OCI-LY3 (cell line): ENCODE data around the gene MAN2A1.
"Not testable (repeated sequence)": the region's sequence is repeated elsewhere in the genome, so short reads cannot be mapped to it uniquely, and the experiment has no call there.

ENCODE experiments used
- H2AFZ ChIP-seq: fragments of 200-600, 300-600 bp; shearing (Covaris generic); 2 replicates; pipeline ENCODE4 v1.6.0; 2014; ENCODE audit warnings: antibody characterized with exemption, low read depth, low read length
- H3K27ac ChIP-seq: fragments of 200-600, 300-600 bp; sonication (generic); 2 replicates; pipeline ENCODE4 v1.5.1; 2014; ENCODE audit warnings: mild to moderate bottlenecking, low read length, moderate library complexity, mixed read lengths
- H3K27me3 ChIP-seq: fragments of 200-600, 300-600 bp; sonication (generic); 2 replicates; pipeline ENCODE4 v1.6.1; 2014; ENCODE audit warnings: low read depth, low read length, mixed read lengths
- H3K36me3 ChIP-seq: fragments of 200-600, 300-600 bp; sonication (generic); replicated peaks from 2 replicates; pipeline ENCODE3; 2014; ENCODE audit warnings: low read depth, low read length, mixed read lengths
- H3K4me1 ChIP-seq: fragments of 300-600, 200-600 bp; sonication (generic); 2 replicates; pipeline ENCODE4 v1.6.1; 2014; ENCODE audit warnings: low read length, mixed read lengths
- H3K4me2 ChIP-seq: fragments of 200-600, 300-600 bp; sonication (generic); 2 replicates; pipeline ENCODE4 v1.6.1; 2014; ENCODE audit warnings: low read length, mixed read lengths
- H3K4me3 ChIP-seq: fragments of 300-600, 200-600 bp; sonication (generic); 2 replicates; pipeline ENCODE4 v1.5.1; 2014; ENCODE audit warnings: antibody characterized with exemption, mild to moderate bottlenecking, low read length, moderate library complexity
- H3K79me2 ChIP-seq: fragments of 300-600, 200-600 bp; shearing (Covaris generic); 2 replicates; pipeline ENCODE4 v1.6.1; 2014; ENCODE audit warnings: mild to moderate bottlenecking, low read length, mixed read lengths
- H3K9ac ChIP-seq: fragments of 300-600, 200-600 bp; shearing (Covaris generic); 2 replicates; pipeline ENCODE4 v1.6.0; 2014; ENCODE audit warnings: mild to moderate bottlenecking, low read length, moderate library complexity
- H3K9me3 ChIP-seq: fragments of 200-600, 300-600 bp; shearing (Covaris generic); 2 replicates; pipeline ENCODE4 v1.6.1; 2014; ENCODE audit warnings: low read length, mixed read lengths; ENCODE audit not compliant: insufficient read depth
- H4K20me1 ChIP-seq: fragments of 200-600, 300-600 bp; sonication (generic); 2 replicates; pipeline ENCODE4 v1.6.1; 2016; ENCODE audit warnings: low read length, mixed read lengths; ENCODE audit not compliant: insufficient read depth
- CTCF ChIP-seq: fragments of 200-600, 300-600 bp; sonication (generic); IDR thresholded peaks from 2 replicates; pipeline ENCODE4 v1.5.1; 2014; ENCODE audit warnings: antibody characterized with exemption, low read length, low read depth
- EZH2phosphoT487 ChIP-seq: fragments of 200-600 bp; shearing (Covaris generic); IDR thresholded peaks from 2 replicates; pipeline ENCODE4 v1.6.1; 2018; ENCODE audit warnings: antibody characterized with exemption, mixed run types, low read depth

MAN2A1 gene

DNA sequence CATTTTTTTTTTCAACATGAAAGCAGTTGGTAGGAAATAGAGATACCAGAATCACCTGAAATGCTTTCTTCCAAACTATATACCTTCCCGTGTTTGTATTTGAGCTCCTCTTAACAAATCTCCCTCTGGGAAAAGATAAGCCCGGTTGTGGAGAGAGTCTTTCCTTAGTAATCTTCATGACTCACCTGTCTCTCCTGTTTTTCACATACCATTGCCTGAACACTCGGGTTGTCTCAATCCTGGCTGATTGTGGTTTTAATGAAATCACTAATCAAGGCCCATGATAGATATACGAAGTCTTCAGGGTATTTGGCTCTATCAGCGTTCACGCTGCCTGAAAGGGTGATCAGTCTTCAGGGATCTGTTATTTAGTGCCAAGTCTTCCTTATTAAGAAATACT is 136.7 kb downstream of the MAN2A1 start:
- no peak overlapping the region for H3K4me3 ChIP-seq
- peaks cover 21% of the 10 kb centered on the region for H3K36me3 ChIP-seq
- no peaks in the 10 kb centered on the region for H3K4me1 ChIP-seq
- no peaks in the 10 kb centered on the region for H3K27me3 ChIP-seq
- H3K27ac ChIP-seq, result no peak overlapping the region
- no peak overlapping the region for H3K4me2 ChIP-seq
- H3K79me2 ChIP-seq, result no peaks in the 10 kb centered on the region
- no peak overlapping the region for H3K9ac ChIP-seq
- TF ChIP-seq CTCF, result no peak
- TF ChIP-seq EZH2phosphoT487, result no peak
- no peaks in the 10 kb centered on the region for H3K9me3 ChIP-seq
- H2AFZ ChIP-seq, result no peak overlapping the region
- no peaks in the 10 kb centered on the region for H4K20me1 ChIP-seq

- H3K36me3 ChIP-seq, result peaks cover 21% of the 10 kb centered on the region
- no peak overlapping the region for H3K9ac ChIP-seq
- H3K4me1 ChIP-seq, result no peaks in the 10 kb centered on the region
Measured at GRCh38 chr5:109829331-109829730, 139.6 kb downstream of the MAN2A1 start.

DNA sequence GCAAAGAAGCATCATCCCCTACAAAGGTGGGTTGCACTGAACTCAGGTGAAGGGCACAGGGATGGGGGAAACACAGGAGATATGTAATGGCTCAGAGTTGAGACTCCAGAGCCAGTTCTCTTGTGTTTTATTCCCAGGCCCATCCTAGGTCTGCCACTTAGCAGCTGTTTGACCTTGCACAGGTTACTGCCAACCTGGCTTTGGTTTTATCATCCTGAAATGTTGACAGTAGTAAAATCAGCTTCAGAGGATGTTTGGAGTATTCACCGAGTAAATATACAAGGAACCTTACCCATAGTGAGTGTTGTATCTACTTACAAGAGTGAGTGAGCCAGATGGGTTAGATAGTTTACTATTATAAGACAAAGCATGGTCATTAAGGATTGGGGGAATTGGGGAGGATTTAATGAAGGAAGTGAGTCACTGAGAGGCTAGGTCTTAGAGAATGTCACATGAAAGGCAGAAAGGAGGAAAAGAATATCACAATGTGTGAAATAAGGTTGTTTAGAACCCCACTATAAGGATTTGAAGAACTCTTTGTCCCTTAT is 141.3 kb downstream of the MAN2A1 start:
- Histone ChIP-seq H3K9ac (no peak overlapping the region), H3K36me3 (peaks cover 18% of the 10 kb centered on the region), H2AFZ (no peak overlapping the region), H3K79me2 (no peaks in the 10 kb centered on the region), H3K4me1 (no peaks in the 10 kb centered on the region), H4K20me1 (no peaks in the 10 kb centered on the region), H3K9me3 (no peaks in the 10 kb centered on the region), H3K4me2 (no peak overlapping the region), H3K4me3 (no peak overlapping the region), H3K27me3 (no peaks in the 10 kb centered on the region), H3K27ac (no peak overlapping the region)
- TF ChIP-seq CTCF (no peak), EZH2phosphoT487 (no peak)

More at GRCh38 chr5:109829331-109829730, 139.6 kb downstream of the MAN2A1 start:
- Histone ChIP-seq H2AFZ (no peak overlapping the region), H3K27me3 (no peaks in the 10 kb centered on the region), H3K79me2 (no peaks in the 10 kb centered on the region), H3K4me2 (no peak overlapping the region), H4K20me1 (no peaks in the 10 kb centered on the region), H3K4me3 (no peak overlapping the region), H3K9me3 (no peaks in the 10 kb centered on the region), H3K27ac (no peak overlapping the region)
- TF ChIP-seq CTCF, result no peak
- TF ChIP-seq EZH2phosphoT487, result no peak

DNA sequence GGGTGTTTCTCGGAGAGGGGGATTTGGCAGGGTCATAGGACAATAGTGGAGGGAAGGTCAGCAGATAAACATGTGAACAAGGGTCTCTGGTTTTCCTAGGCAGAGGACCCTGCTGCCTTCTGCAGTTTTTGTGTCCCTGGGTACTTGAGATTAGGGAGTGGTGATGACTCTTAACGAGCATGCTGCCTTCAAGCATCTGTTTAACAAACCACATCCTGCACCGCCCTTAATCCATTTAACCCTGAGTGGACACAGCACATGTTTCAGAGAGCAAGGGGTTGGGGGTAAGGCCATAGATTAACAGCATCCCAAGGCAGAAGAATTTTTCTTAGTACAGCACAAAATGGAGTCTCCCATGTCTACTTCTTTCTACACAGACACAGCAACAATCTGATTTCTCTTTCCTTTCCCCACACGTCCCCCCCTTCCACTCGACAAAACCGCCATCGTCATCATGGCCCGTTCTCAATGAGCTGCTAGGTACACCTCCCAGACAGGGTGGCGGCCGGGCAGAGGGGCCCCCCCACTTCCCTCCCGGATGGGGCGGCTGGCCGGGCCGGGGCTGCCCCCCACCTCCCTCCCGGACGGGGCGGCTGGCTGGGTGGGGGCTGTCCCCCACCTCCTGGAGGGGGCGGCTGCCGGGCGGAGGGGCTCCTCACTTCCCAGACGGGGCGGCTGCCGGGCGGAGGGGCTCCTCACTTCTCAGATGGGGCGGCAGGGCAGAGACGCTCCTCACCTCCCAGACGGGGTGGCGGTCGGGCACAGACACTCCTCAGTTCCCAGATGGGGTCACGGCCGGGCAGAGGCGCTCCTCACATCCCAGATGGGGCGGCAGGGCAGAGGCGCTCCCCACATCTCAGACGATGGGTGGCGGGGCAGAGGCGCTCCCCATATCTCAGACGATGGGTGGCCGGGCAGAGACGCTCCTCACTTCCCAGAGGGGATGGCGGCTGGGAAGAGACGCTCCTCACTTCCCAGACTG is 142.8 kb downstream of the MAN2A1 start:
- H3K4me2 ChIP-seq, H4K20me1 ChIP-seq, H3K9ac ChIP-seq, H3K79me2 ChIP-seq, H3K4me1 ChIP-seq, H3K9me3 ChIP-seq, H3K27me3 ChIP-seq, H3K4me3 ChIP-seq, H2AFZ ChIP-seq, H3K27ac ChIP-seq: not testable (repeated sequence)
- H3K36me3 ChIP-seq, result peaks cover 15% of the 10 kb centered on the region
